ENCODE data around the gene DGLUCY.
A peak's percentile ranks its signal among the peaks of the same experiment; 100 is the strongest.
"Not testable (repeated sequence)": the region's sequence is repeated elsewhere in the genome, so short reads cannot be mapped to it uniquely, and the experiment has no call there.

Gene DGLUCY

DNA sequence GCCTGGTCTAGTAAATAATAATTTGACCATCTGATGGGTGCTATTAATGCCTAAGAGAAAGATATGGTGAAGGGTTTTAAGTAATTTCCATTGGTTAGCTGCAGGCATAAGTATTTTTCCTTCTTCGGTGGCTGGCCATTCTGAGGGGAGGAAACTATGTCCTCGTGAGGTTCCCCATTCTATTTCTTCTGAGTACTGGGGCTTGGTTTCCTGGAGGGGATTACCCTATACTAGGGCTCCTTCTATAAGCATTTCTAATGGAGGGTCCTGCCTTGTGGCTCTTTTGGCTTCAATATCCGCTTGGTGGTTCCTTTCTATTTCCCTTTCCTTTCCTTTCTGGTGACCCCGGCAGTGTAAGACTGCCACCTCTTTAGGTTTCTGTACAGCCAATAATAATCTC, 112.5 kb downstream of the DGLUCY start:
- not testable (repeated sequence) for H3K4me3 ChIP-seq (ENCODE audit: low read length); DNase-seq (ENCODE audit: low read depth, low spot score)

DNA sequence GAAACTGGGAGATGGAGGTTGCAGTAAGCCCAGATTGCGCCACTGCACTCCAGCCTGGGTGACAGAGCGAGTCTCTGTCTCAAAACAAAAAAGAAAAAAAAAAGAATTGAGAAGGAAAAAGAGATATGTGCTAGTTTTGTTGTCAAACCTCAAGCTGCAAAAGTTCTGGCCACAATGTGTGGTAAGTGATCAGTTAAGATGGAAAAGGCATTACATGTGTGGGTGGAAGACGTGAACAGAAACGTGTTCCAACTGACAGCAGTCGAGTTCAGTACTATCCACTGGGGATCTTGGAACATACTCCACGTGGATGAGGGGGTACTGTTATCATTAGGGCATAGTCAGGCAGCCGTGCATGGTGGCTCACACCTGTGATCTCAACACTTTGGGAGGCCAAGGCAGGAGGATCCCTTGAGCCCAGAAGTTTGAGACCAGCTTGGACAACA, 113.3 kb downstream of the DGLUCY start:
- no peak overlapping the region for H3K4me3 ChIP-seq (ENCODE audit: low read length)
- DNase-seq (ENCODE audit: low read depth, low spot score) = peak; percentile 77

DNA sequence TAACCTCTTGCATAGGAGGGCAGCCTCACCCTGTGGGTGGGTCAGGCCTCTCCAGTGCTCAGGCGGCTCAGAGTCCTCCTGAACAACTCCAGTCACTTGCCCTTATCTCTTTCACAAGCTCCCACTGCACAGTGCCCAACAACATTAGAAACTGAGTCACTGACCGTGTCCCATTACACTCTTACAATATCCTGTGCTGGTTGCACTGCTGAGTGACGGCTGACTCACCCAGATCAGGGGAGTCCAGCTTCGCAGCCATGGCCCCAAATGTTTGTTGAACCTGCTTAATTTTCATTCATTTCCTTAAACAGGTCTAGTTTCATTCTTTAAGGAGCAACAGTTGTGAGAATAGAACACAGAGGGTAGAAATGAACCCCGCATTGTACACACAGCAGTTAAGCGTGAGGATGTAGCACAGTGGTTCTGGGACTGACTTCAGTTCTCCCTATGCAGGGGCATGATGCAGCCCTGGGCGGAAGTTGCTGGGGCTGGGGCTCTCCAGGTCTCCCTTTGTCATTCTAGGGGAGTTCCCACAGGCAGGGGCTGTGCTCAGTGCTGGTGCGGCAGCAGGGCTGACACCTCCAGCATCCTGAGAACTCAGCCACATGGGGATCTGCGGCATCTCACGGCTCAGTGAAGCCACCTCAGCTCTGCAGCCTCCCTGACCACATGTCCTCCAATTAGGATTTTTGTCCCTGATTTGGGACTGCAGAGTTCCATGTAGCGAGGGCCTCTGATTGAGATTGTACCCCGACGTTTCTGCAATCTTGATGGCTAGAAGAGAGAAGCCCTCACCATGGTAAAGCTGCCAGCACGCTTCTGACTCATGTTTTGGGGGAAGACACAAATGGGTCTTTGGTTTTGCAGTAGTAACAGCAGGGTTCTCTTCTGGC, 114.5 kb downstream of the DGLUCY start:
- no peak for DNase-seq (ENCODE audit: low read depth, low spot score)
- no peak overlapping the region for H3K4me3 ChIP-seq (ENCODE audit: low read length)

GRCh38 chr14:91229005-91229382, 115.1 kb downstream of the DGLUCY start:
- DNase-seq (ENCODE audit: low read depth, low spot score) = no peak
- peak overlapping the region; percentile 15; the same call in 1 of the 2 replicates for H3K4me3 ChIP-seq (ENCODE audit: low read length)

DNA sequence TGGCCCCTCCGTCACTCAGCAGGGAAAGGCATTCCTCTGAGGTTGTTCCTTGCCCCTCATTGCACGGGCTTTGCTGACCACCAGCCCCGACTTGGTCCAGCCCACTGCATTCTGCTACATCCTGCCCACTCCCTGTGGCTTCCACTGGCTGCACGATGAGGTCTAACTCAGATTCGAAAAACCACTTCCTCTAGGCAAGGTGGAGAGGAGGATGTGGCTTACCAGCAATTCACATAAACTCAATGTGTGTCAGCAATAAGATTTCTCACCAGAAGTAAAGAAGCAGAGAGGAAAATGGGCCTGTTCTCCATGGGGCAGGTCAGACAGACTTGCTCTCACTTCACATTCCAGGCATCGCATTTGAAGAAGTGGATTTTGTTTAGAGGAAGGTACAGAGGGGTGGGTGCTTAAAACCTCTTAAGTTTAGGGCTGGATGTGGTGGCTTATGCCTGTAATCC, 115.9 kb downstream of the DGLUCY start:
- peak; percentile 97 for DNase-seq (ENCODE audit: low read depth, low spot score)
- H3K4me3 ChIP-seq (ENCODE audit: low read length) = peak overlapping the region; percentile 15

DNA sequence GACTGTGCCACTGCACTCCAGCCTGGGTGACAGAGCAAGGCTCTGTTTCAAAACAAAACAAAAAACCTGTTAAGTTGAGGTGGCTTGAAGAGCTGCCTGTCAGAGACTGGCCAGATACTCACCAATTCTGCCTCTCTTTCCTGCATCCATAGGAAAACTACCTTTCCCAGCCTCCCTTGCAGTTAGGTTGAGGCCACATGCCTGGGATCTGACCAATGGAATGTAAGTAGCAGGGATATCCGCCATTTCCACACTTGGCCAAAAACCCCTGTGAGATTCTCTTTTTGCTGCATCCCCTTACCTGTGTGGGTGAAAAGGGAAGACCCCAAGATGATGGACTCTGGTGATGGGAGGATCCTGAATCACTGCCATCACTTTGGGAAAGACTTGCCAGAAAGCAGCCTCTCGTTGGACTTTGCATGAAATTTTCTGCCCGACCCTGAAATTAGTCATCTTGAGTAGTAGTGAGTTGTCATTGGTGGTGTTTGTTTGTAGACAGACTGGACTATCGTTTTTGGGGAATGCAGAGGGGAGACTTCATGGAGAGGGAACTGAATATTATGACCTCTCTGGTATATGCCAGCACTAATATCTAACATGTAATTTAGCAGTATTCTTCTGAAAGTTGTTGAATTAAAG, 116.6 kb downstream of the DGLUCY start:
- DNase-seq (ENCODE audit: low read depth, low spot score) = no peak
- no peak overlapping the region for H3K4me3 ChIP-seq (ENCODE audit: low read length)

- no peak overlapping the region for H3K4me3 ChIP-seq (ENCODE audit: low read length)
- DNase-seq (ENCODE audit: low read depth, low spot score) = no peak
These were observed 117.6 kb downstream of the DGLUCY start for GRCh38 chr14:91231446-91231845.

- DNase-seq (ENCODE audit: low read depth, low spot score) = no peak
- no peak overlapping the region for H3K4me3 ChIP-seq (ENCODE audit: low read length)
These were observed 118.2 kb downstream of the DGLUCY start for GRCh38 chr14:91232052-91232451.

GRCh38 chr14:91232603-91233002, 118.7 kb downstream of the DGLUCY start:
- no peak for DNase-seq (ENCODE audit: low read depth, low spot score)
- H3K4me3 ChIP-seq (ENCODE audit: low read length) = no peak overlapping the region

- H3K4me3 ChIP-seq (ENCODE audit: low read length) = no peak overlapping the region
- no peak for DNase-seq (ENCODE audit: low read depth, low spot score)
These were observed 120.3 kb downstream of the DGLUCY start for GRCh38 chr14:91233936-91234790.

- no peak overlapping the region for H3K4me3 ChIP-seq (ENCODE audit: low read length)
- no peak for DNase-seq (ENCODE audit: low read depth, low spot score)
These were observed 120.9 kb downstream of the DGLUCY start for GRCh38 chr14:91234791-91235114.

DNA sequence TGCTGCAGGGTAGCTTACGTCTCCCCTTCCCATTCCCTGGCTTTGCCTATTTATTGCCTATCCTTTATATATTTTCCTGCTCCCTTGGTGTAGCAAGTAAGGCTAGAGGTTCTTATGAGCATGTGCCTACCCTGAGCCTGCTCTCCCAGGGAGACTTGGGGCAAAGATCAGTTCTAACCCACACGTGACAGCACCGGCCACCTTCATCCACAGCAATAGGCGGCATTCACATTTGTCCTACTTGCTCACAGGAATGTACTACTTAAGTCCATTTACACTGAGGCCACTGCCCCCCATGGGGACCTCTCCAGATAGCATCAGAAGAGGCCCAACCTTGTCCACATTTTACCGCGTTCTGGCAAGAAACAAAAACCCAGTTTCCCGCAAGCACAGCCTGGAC, 122.0 kb downstream of the DGLUCY start:
- DNase-seq (ENCODE audit: low read depth, low spot score) = no peak
- no peak overlapping the region for H3K4me3 ChIP-seq (ENCODE audit: low read length)

DNA sequence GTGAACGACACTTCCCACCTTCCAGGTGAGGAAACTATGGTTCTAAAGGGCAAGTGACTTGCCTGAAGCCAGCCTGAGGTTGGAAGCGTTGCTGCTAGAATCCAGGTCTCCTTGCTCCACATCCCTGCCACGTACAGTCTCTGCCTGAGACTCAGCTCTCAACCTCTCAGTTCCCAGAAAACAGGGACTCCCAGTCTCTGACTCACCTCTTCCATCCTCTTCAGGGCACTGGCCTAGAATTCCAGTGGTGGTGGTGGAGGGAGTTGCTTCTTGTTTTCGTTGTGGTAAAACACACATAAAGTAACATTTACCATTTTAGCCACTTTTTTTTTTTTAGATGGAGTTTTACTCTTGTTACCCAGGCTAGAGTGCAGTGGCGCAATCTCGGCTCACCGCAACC, 123.3 kb downstream of the DGLUCY start:
- DNase-seq (ENCODE audit: low read depth, low spot score) = no peak
- no peak overlapping the region for H3K4me3 ChIP-seq (ENCODE audit: low read length)

- no peak for DNase-seq (ENCODE audit: low read depth, low spot score)
- no peak overlapping the region for H3K4me3 ChIP-seq (ENCODE audit: low read length)
These were observed 124.2 kb downstream of the DGLUCY start for GRCh38 chr14:91238085-91238484.

DNA sequence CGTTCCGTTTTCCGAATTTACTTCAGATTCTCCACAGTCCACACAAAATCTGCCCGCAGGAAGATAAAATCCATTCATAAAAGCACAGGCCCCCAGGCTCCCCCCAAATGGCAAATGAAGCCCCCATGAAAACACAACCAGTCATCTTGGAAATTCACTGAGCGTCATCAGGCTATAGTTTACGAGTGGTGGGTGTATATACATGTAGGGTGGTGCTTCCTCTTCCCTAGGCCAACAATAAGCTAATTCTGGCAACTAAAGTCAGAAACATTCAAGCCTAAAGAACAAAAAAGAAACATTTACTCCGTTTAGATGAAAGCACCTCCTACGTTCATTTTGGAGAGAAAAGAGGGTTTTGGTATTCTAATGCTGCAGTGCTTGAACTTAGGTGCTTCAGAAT, 124.8 kb downstream of the DGLUCY start:
- no peak overlapping the region for H3K4me3 ChIP-seq (ENCODE audit: low read length)

GRCh38 chr14:91241863-91242262, 128.0 kb downstream of the DGLUCY start:
- no peak overlapping the region for H3K4me3 ChIP-seq (ENCODE audit: low read length)
- DNase-seq (ENCODE audit: low read depth, low spot score) = no peak

More for the DNA sequence above, 124.8 kb downstream of the DGLUCY start:
- no peak for DNase-seq (ENCODE audit: low read depth, low spot score)

- DNase-seq (ENCODE audit: low read depth, low spot score) = no peak
- H3K4me3 ChIP-seq (ENCODE audit: low read length) = no peak overlapping the region
These were observed 128.8 kb downstream of the DGLUCY start for GRCh38 chr14:91242635-91243034.

DNA sequence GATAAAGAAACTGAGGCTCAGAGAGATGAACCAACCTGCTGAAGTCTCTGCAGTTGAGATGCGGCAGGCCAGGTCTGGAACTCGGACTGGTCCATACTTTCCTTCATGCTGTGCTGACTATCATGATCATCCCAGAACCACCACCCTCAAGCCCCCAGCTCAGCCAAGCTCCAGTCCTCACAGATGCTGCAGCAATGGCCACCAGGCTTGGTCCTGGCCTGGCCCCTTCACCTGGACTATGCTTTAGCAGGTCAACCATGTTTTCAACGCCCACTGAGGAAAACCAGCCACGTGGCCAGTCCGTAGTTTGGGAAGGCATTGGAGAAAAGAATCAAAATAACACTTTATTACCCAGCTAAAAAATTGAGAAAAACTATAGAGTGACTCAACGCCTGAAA, 129.2 kb downstream of the DGLUCY start:
- no peak for DNase-seq (ENCODE audit: low read depth, low spot score)
- H3K4me3 ChIP-seq (ENCODE audit: low read length) = peak overlapping the region; percentile 53

GRCh38 chr14:91244501-91244901, 130.6 kb downstream of the DGLUCY start, which contains the start of gene GPR68:
GPR68 (minus strand) TSS chr14:91244704; CDS start chr14:91235050, 9,654 bp downstream.
- peak within 1 kb of the TSS; percentile 53 for H3K4me3 ChIP-seq (ENCODE audit: low read length)
- DNase-seq (ENCODE audit: low read depth, low spot score) = peak; percentile 85

All from Jurkat, Clone E6-1 (cell line).